K562 (cell line): ENCODE data around the gene AMDHD2.
"Not testable (repeated sequence)": the region's sequence is repeated elsewhere in the genome, so short reads cannot be mapped to it uniquely, and the experiment has no call there.

ENCODE experiments used
- CCAR2 ChIP-seq: fragments of 200-400 bp; formaldehyde crosslinking; IDR thresholded peaks from 2 replicates; pipeline ENCODE4 v1.6.1; 2017; ENCODE audit warnings: mild to moderate bottlenecking, low read depth, low read length
- CTCF ChIP-seq, 3 experiments: IDR thresholded peaks in 2 of 3; conservative IDR thresholded peaks in 1 of 3; 2 replicates each; pipeline ENCODE4 v1.5.1; 2011 to 2012; ENCODE audit warnings: low read length in 3 of 3, mild to moderate bottlenecking in 3 of 3, control low read depth in 2 of 3, improper control_type of control experiment in 1 of 3, inconsistent platforms in 1 of 3, low read depth in 1 of 3, mixed read lengths in 1 of 3, moderate library complexity in 1 of 3; ENCODE audit not compliant: insufficient read depth in 2 of 3
- RREB1 ChIP-seq: fragments of 250-450 bp; sonication (Bioruptor Pico); IDR thresholded peaks from 2 replicates; pipeline ENCODE4 v1.4.0; 2020

- not testable (repeated sequence) for TF ChIP-seq CCAR2; RREB1; CTCF (IDR thresholded peaks at IDR 0.05 in 2 of 3, conservative IDR thresholded peaks at IDR 0.05 in 1 of 3; ENCODE audit: insufficient read depth in 2 of 3, low read depth in 1 of 3, low read length in 3 of 3)
These were observed 60.6 kb downstream of the AMDHD2 start for GRCh38 chr16:2580818-2581217.
